HepG2 (cell line): ENCODE results near the gene DCAF7. TPM values are rescaled to one million over a fixed set of nuclear protein-coding genes. Genes with fewer than 3 reads are reported as not detected.

Source experiments
- CC2D1A ChIP-seq: sonication (generic); formaldehyde crosslinking; IDR thresholded peaks from 2 replicates; pipeline ENCODE4 v1.8.1; 2023; ENCODE audit warnings: mild to moderate bottlenecking, missing genetic modification reagents
- CEBPZ ChIP-seq: IDR thresholded peaks from 2 replicates; pipeline ENCODE4 v1.6.1; 2012; ENCODE audit warnings: low read length, improper control_type of control experiment
- CHD2 ChIP-seq: IDR thresholded peaks from 2 replicates; pipeline ENCODE4 v1.6.1; 2011; ENCODE audit warnings: low read depth, low read length, improper control_type of control experiment
- MXD1 ChIP-seq: sonication (generic); formaldehyde crosslinking; IDR thresholded peaks from 2 replicates; pipeline ENCODE4 v1.4.0; 2020; ENCODE audit warnings: mild to moderate bottlenecking, missing genetic modification reagents
- NFATC3 ChIP-seq: sonication (generic); formaldehyde crosslinking; IDR thresholded peaks from 2 replicates; pipeline ENCODE4 v1.5.1; 2020; ENCODE audit warnings: mild to moderate bottlenecking, missing genetic modification reagents
- NPAS2 ChIP-seq: sonication (generic); formaldehyde crosslinking; IDR thresholded peaks from 2 replicates; pipeline ENCODE4 v1.8.0; 2022; ENCODE audit warnings: mild to moderate bottlenecking, missing genetic modification reagents, borderline replicate concordance
- RFXAP ChIP-seq: sonication (generic); formaldehyde crosslinking; IDR thresholded peaks from 2 replicates; pipeline ENCODE4 v1.4.0; 2020; ENCODE audit warnings: missing genetic modification reagents, borderline replicate concordance
- RNF2 ChIP-seq: fragments of 450-650 bp; conservative IDR thresholded peaks from 2 replicates; pipeline ENCODE4 v1.6.1; 2016; ENCODE audit warnings: low read depth
- SAFB2 ChIP-seq: sonication (generic); formaldehyde crosslinking; IDR thresholded peaks from 2 replicates; pipeline ENCODE4 v1.5.1; 2020; ENCODE audit warnings: missing genetic modification reagents, low read depth, mild to moderate bottlenecking, borderline replicate concordance
- SP140L ChIP-seq: sonication (generic); formaldehyde crosslinking; IDR thresholded peaks from 2 replicates; pipeline ENCODE4 v1.4.0; 2020; ENCODE audit warnings: missing genetic modification reagents, borderline replicate concordance
- TEF ChIP-seq: sonication (generic); formaldehyde crosslinking; IDR thresholded peaks from 2 replicates; pipeline ENCODE4 v1.5.0; 2020; ENCODE audit warnings: missing genetic modification reagents
- THAP11 ChIP-seq: IDR thresholded peaks from 2 replicates; pipeline ENCODE4 v1.6.1; 2016; ENCODE audit warnings: missing biosample characterization, missing genetic modification reagents
- ZBTB44 ChIP-seq: sonication (generic); formaldehyde crosslinking; IDR thresholded peaks from 2 replicates; pipeline ENCODE4 v1.4.0; 2020; ENCODE audit warnings: missing genetic modification reagents
- ZNF121 ChIP-seq: sonication (generic); formaldehyde crosslinking; IDR thresholded peaks from 2 replicates; pipeline ENCODE4 v1.5.0; 2020; ENCODE audit warnings: mild to moderate bottlenecking, missing genetic modification reagents
- ZNF33A ChIP-seq: sonication (generic); formaldehyde crosslinking; IDR thresholded peaks from 2 replicates; pipeline ENCODE4 v1.5.1; 2020; ENCODE audit warnings: missing genetic modification reagents, mild to moderate bottlenecking, moderate library complexity, borderline replicate concordance
- ZNF703 ChIP-seq: sonication (generic); formaldehyde crosslinking; IDR thresholded peaks from 2 replicates; pipeline ENCODE4 v1.5.1; 2020; ENCODE audit warnings: missing genetic modification reagents, mild to moderate bottlenecking, moderate library complexity, borderline replicate concordance
- ZNF850 ChIP-seq: sonication (generic); formaldehyde crosslinking; conservative IDR thresholded peaks from 2 replicates; pipeline ENCODE4 v1.9.0; 2021; ENCODE audit warnings: mild to moderate bottlenecking, missing genetic modification reagents
- polyA plus RNA-seq, 8 experiments: library from polyadenylated mRNA; depleted of rRNA in 3 of 8; stranded (reverse) in 7 of 8; unstranded in 1 of 8; fragments of >200 nt; fragmentation: Illumina TruSeq in 4 of 8; extraction: Trizol in 4 of 8; gene quantifications; 2 replicates each; pipeline versions ENCODE4 v1.2.1 to v1.2.3, GENCODE V29; 2011 to 2016; ENCODE audit warnings: low read depth in 4 of 8, missing spikeins in 1 of 8, mixed read lengths in 1 of 8; ENCODE audit not compliant: insufficient read depth in 1 of 8
- total RNA-seq, 5 experiments: library from RNA; depleted of rRNA; stranded (reverse); fragments of >200 nt; fragmentation: Illumina TruSeq; extraction: Trizol; gene quantifications; 2 replicates each; pipeline ENCODE4 v1.2.3, GENCODE V29; 2016; ENCODE audit warnings: low read depth in 1 of 5
- TF ChIP-seq, protein P1 (sequence below): sonication (generic); formaldehyde crosslinking; IDR thresholded peaks from 2 replicates; pipeline ENCODE4 v1.5.1; 2020; ENCODE audit warnings: mild to moderate bottlenecking, missing genetic modification reagents, borderline replicate concordance
- TF ChIP-seq, protein P2 (sequence below): sonication (generic); formaldehyde crosslinking; IDR thresholded peaks from 2 replicates; pipeline ENCODE4 v1.8.0; 2022; ENCODE audit warnings: missing genetic modification reagents, mild to moderate bottlenecking, borderline replicate concordance

DCAF7 gene
- total and polyA plus RNA-seq, 2 of the 13 experiments (the other 11 are each of a cell fraction or from before 2014, with no cell fraction given), result 55.2 to 73.4 TPM

DNA sequence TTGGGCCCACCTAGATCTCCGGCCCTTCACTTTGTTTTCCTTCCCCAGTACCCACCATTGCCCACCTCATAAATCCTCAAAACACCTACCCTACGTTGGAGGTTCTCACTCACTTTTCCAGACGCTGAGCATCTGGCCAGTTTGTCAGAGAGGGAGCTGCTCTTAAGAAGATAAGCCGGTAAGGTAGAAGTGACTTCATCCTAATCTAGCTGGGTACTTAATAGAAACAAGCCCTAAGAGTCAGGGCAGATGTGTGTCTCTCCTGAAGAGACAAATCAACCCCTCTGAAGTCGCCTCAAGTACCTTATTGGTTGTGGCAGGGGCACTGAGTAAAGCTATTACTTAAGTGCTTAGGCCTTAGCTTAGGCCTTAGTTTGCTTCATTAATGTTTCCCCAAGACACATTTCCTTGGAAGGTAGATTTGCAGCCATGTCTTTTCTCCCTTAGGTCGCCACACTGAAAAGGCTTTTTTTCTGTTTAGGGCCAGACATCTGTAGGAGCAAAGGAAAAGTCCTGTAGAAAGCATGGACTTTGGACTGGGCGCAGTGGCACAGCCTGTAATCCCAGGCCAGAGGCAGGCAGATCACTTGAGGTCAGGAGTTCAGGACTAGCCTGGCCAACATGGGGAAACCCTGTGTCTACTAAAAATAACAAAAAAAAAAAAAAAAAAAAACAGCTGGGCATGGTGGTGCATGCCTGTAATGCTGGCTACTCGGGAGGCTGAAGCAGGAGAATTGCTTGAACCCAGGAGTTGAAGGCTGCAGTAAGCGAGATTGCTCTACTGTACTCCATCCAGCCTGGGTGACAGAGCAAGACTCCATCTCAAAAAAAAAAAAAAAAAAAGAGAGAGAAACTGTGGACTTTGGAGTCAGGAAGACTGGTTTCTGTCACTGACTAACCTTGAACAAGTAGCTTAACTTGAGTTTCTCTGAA lies 51.4 kb downstream of the DCAF7 start (continued):
- no peak for TF ChIP-seq MXD1 (CRISPR knock-in tag)
- no peak for TF ChIP-seq SAFB2 (CRISPR knock-in tag)
- no peak for TF ChIP-seq NFATC3
- TF ChIP-seq ZNF703 (CRISPR knock-in tag), result no peak
- no peak for TF ChIP-seq CC2D1A (CRISPR knock-in tag)
- TF ChIP-seq ZNF121 (CRISPR knock-in tag), result no peak
- TF ChIP-seq, protein P1, sequence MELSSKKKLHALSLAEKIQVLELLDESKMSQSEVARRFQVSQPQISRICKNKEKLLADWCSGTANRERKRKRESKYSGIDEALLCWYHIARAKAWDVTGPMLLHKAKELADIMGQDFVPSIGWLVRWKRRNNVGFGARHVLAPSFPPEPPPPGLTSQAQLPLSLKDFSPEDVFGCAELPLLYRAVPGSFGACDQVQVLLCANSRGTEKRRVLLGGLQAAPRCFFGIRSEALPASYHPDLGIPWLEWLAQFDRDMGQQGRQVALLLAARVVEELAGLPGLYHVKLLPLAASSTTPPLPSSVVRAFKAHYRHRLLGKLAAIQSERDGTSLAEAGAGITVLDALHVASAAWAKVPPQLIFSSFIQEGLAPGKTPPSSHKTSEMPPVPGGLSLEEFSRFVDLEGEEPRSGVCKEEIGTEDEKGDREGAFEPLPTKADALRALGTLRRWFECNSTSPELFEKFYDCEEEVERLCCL (CRISPR knock-in tag), result no peak
- peak; percentile 44; the same call in 1 of the 2 replicates for TF ChIP-seq ZNF850 (CRISPR knock-in tag)
- no peak for TF ChIP-seq CEBPZ
- no peak for TF ChIP-seq ZBTB44
- TF ChIP-seq SP140L (CRISPR knock-in tag), result no peak
- TF ChIP-seq TEF (CRISPR knock-in tag), result no peak
- TF ChIP-seq, protein P2, sequence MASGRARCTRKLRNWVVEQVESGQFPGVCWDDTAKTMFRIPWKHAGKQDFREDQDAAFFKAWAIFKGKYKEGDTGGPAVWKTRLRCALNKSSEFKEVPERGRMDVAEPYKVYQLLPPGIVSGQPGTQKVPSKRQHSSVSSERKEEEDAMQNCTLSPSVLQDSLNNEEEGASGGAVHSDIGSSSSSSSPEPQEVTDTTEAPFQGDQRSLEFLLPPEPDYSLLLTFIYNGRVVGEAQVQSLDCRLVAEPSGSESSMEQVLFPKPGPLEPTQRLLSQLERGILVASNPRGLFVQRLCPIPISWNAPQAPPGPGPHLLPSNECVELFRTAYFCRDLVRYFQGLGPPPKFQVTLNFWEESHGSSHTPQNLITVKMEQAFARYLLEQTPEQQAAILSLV (CRISPR knock-in tag), result no peak
- TF ChIP-seq RNF2, result no peak
- 0 out of 2 replicates have a peak, but pooled peaks have one; percentile 22 for TF ChIP-seq THAP11 (CRISPR knock-in tag)
- TF ChIP-seq CHD2, result no peak
- no peak for TF ChIP-seq RFXAP (CRISPR knock-in tag)
- no peak for TF ChIP-seq ZNF33A (CRISPR knock-in tag)
- TF ChIP-seq NPAS2 (CRISPR knock-in tag), result no peak
